ENCODE results near the gene BLACAT1. TPM values are rescaled to one million over a fixed set of nuclear protein-coding genes. Genes with fewer than 3 reads are reported as not detected.

Gene BLACAT1
- total RNA-seq, 4 donors from 2014 or later: 0.44 TPM; not detected in 3

DNA sequence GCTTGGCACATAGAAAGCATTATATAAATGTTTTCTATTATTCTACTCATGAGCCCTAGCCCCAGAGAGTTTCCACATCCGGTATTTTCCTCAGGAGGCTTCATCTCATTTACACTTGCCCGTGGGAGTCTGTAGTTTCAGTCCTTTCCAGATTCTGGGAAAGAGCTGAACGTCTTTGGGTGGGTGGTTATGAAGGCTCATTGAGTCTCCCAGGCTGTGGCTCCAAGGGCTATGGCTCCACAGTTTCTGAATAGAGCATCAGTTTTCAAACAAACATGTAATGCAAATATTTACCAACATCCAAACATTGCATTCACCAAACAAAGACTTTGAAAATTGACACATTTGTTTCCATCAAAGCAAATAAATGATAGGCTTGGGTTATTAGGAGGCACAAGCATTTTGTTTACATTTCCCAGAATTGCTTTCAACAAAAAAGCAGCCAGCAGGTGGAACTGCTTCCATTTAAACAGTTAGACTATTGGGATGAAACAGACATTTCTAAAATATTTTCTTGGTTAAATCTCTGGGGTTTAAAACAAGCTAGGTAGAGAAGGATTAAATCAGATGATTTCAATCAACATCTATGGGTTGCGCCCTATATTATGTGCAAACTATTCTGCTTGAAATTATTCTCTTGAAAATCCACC is 32.7 kb downstream of the BLACAT1 start:
- no peak overlapping the region for H3K27ac ChIP-seq
- TF ChIP-seq, protein P1, sequence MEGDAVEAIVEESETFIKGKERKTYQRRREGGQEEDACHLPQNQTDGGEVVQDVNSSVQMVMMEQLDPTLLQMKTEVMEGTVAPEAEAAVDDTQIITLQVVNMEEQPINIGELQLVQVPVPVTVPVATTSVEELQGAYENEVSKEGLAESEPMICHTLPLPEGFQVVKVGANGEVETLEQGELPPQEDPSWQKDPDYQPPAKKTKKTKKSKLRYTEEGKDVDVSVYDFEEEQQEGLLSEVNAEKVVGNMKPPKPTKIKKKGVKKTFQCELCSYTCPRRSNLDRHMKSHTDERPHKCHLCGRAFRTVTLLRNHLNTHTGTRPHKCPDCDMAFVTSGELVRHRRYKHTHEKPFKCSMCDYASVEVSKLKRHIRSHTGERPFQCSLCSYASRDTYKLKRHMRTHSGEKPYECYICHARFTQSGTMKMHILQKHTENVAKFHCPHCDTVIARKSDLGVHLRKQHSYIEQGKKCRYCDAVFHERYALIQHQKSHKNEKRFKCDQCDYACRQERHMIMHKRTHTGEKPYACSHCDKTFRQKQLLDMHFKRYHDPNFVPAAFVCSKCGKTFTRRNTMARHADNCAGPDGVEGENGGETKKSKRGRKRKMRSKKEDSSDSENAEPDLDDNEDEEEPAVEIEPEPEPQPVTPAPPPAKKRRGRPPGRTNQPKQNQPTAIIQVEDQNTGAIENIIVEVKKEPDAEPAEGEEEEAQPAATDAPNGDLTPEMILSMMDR (IDR thresholded peaks at IDR 0.05): no peak
- TF ChIP-seq EP300 (IDR thresholded peaks at IDR 0.05) (no peak), POLR2A (IDR thresholded peaks at IDR 0.05) (no peak)
- DNase-seq (ENCODE audit: low spot score in 2 of 2): no peak
- H3K9me3 ChIP-seq: no peaks in the 10 kb centered on the region
- no peaks in the 10 kb centered on the region for H3K36me3 ChIP-seq
- peaks cover 0 to 16% of the 10 kb centered on the region in 2 donors for H3K27me3 ChIP-seq
- H3K4me3 ChIP-seq: no peak overlapping the region
- 34 to 36% methylated on average over 4 of the region's 4 CpGs for WGBS, 2 donors
- no peaks in the 10 kb centered on the region for H3K4me1 ChIP-seq

DNA sequence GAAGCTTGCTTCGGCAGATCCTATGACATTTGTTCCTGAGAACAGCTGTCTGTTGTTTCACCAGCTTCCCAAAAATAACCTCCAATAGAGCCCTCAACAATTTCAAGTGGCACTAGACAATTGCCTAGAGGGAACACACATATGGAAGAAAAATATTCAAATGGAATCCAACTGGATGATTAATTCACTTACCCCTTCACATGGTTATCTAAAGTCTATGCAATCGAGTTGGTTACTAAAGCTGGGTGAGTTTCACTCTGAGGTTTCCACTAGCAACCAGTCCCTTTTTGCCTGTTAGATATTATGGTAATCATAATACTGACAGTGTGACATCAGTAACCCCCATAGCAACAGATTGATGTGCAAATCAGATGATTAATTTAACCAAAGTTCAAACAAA is 34.0 kb downstream of the BLACAT1 start, which contains the start of gene LEMD1:
TSS of gene LEMD1 (minus strand) at position 259 of the 400 bp plus-strand sequence. CDS start 1,520 bp downstream, outside the sequence.
- WGBS, 2 donors: 49 to 52% methylated on average over 2 of the region's 2 CpGs
- H3K36me3 ChIP-seq: no peaks in the 10 kb centered on the region
- no peaks in the 10 kb centered on the region for H3K4me1 ChIP-seq
- H3K27ac ChIP-seq: no peak within 1 kb of the TSS
- no peaks in the 10 kb centered on the region for H3K9me3 ChIP-seq
- no peak for DNase-seq (ENCODE audit: low spot score in 2 of 2)
- peaks cover 0 to 16% of the 10 kb centered on the region in 2 donors for H3K27me3 ChIP-seq
- H3K4me3 ChIP-seq: no peak within 1 kb of the TSS
- TF ChIP-seq EP300 (IDR thresholded peaks at IDR 0.05) (no peak), POLR2A (IDR thresholded peaks at IDR 0.05) (no peak)
- TF ChIP-seq, protein P1 (IDR thresholded peaks at IDR 0.05): no peak

DNA sequence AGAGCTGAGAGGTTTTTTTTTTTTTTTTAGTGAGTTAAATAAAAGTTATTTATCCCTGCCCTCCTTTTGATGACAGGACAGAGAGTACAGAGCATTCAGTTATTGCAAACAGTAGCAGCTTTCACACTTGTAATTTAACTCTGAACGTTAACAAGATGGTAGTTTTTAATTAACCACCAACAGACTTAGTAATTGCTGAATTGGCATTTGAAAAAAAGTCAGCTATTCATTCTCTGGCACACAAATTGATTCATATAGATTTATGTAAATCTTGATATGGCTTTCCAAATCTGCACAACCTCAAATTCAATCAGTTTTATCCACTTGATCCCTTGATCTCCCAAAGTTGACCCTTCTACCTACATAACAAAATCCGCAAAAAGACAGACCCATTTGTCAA is 34.9 kb downstream of the BLACAT1 start:
- no peak overlapping the region for H3K4me3 ChIP-seq
- no peaks in the 10 kb centered on the region for H3K36me3 ChIP-seq
- no peak overlapping the region for H3K27ac ChIP-seq
- no peaks in the 10 kb centered on the region for H3K4me1 ChIP-seq
- H3K27me3 ChIP-seq: peaks cover 0 to 16% of the 10 kb centered on the region in 2 donors
- WGBS, 2 donors: 57 to 61% methylated on average over 2 of the region's 2 CpGs
- TF ChIP-seq POLR2A (IDR thresholded peaks at IDR 0.05): no peak
- TF ChIP-seq, protein P1 (IDR thresholded peaks at IDR 0.05): no peak
- TF ChIP-seq EP300 (IDR thresholded peaks at IDR 0.05): no peak
- no peak for DNase-seq (ENCODE audit: low spot score in 2 of 2)
- H3K9me3 ChIP-seq: no peaks in the 10 kb centered on the region

- no peak overlapping the region for H3K4me3 ChIP-seq
- no peak for TF ChIP-seq EP300 (IDR thresholded peaks at IDR 0.05)
- TF ChIP-seq, protein P1 (IDR thresholded peaks at IDR 0.05): no peak
- no peak for TF ChIP-seq POLR2A (IDR thresholded peaks at IDR 0.05)
- 83 to 84% methylated on average over 10 of the region's 10 CpGs for whole genome bisulfite sequencing, 2 donors
- no peak for DNase-seq (ENCODE audit: low spot score in 2 of 2)
- H3K27ac ChIP-seq: no peak overlapping the region
- no peaks in the 10 kb centered on the region for H3K36me3 ChIP-seq
- no peaks in the 10 kb centered on the region for H3K27me3 ChIP-seq
- H3K9me3 ChIP-seq: no peaks in the 10 kb centered on the region
- no peaks in the 10 kb centered on the region for H3K4me1 ChIP-seq
These were observed 37.8 kb downstream of the BLACAT1 start for GRCh38 chr1:205417870-205418635.

GRCh38 chr1:205416322-205416721 is 39.5 kb downstream of the BLACAT1 start:
- Histone ChIP-seq H3K4me1 (no peaks in the 10 kb centered on the region), H3K36me3 (no peaks in the 10 kb centered on the region), H3K9me3 (no peaks in the 10 kb centered on the region), H3K4me3 (no peak overlapping the region), H3K27me3 (no peaks in the 10 kb centered on the region), H3K27ac (no peak overlapping the region)
- no peak for DNase-seq (ENCODE audit: low spot score in 2 of 2)
- TF ChIP-seq, protein P1 (IDR thresholded peaks at IDR 0.05): no peak
- TF ChIP-seq POLR2A (IDR thresholded peaks at IDR 0.05): no peak
- no peak for TF ChIP-seq EP300 (IDR thresholded peaks at IDR 0.05)
- 80 to 89% methylated on average over 2 of the region's 2 CpGs for WGBS, 2 donors

Data from tibial nerve (tissue), 4 donors.